Nephron (organoid): ENCODE measurements around the gene MRPL40.

Experiments used
- H3K27ac Mint-ChIP-seq, 3 experiments: 2 replicates each; pipeline ENCODE4 v1.8.0; 2020; ENCODE audit warnings: mixed read lengths in 3 of 3, mild to moderate bottlenecking in 2 of 3, moderate library complexity in 1 of 3
- H3K27me3 Mint-ChIP-seq: 2 replicates; pipeline ENCODE4 v1.8.0; 2021; ENCODE audit warnings: low read depth, mild to moderate bottlenecking, moderate library complexity, mixed read lengths
- H3K36me3 Mint-ChIP-seq: 2 replicates; pipeline ENCODE4 v1.8.0; 2020; ENCODE audit warnings: low read depth, mixed read lengths
- H3K4me1 Mint-ChIP-seq: 2 replicates; pipeline ENCODE4 v1.8.0; 2020; ENCODE audit warnings: mixed read lengths
- H3K4me3 Mint-ChIP-seq, 3 experiments: 2 replicates each; pipeline ENCODE4 v1.8.0; 2020; ENCODE audit warnings: mild to moderate bottlenecking in 3 of 3, mixed read lengths in 3 of 3, moderate library complexity in 2 of 3
- H3K9me3 Mint-ChIP-seq: 2 replicates; pipeline ENCODE4 v1.8.0; 2020; ENCODE audit warnings: mixed read lengths
- TF ChIP-seq, protein P1 (sequence below), 3 experiments: fragments of 200-600 bp; sonication (generic); IDR thresholded peaks; one replicate each; pipeline ENCODE4 v1.5.0; 2021; ENCODE audit warnings: antibody characterized with exemption in 3 of 3; ENCODE audit not compliant: unreplicated experiment in 3 of 3

MRPL40 gene

DNA sequence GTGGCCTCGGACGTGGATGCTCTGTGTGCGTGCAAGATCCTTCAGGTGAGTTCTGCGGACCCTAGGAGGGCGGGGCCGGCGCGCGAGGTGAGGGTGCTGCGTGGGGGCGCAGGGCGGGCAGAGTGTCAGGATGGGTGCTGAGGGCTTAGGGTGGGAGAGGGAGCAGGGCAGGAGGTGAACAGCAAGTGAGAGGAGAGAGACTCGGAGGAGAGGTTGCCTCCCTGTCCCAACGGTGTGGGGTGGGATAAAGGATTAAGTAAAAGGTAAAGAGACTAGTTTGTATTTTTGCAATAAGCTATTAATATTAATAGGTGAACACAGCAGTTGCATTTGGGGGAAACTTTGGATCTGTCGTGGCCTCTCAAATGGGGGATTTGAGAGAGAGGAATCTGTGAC lies 47.8 kb downstream of the MRPL40 start:
- Mint-ChIP-seq H3K27me3 (no peaks in the 10 kb centered on the region), H3K27ac (peak overlapping the region in 1 of 3 experiments; percentile 100), H3K9me3 (no peaks in the 10 kb centered on the region), H3K4me3 (peak overlapping the region; percentile 88 to 98 (median 91)), H3K4me1 (peaks cover 34% of the 10 kb centered on the region), H3K36me3 (peaks cover 12% of the 10 kb centered on the region)
- TF ChIP-seq, protein P1, sequence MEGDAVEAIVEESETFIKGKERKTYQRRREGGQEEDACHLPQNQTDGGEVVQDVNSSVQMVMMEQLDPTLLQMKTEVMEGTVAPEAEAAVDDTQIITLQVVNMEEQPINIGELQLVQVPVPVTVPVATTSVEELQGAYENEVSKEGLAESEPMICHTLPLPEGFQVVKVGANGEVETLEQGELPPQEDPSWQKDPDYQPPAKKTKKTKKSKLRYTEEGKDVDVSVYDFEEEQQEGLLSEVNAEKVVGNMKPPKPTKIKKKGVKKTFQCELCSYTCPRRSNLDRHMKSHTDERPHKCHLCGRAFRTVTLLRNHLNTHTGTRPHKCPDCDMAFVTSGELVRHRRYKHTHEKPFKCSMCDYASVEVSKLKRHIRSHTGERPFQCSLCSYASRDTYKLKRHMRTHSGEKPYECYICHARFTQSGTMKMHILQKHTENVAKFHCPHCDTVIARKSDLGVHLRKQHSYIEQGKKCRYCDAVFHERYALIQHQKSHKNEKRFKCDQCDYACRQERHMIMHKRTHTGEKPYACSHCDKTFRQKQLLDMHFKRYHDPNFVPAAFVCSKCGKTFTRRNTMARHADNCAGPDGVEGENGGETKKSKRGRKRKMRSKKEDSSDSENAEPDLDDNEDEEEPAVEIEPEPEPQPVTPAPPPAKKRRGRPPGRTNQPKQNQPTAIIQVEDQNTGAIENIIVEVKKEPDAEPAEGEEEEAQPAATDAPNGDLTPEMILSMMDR (IDR thresholded peaks at IDR 0.05; ENCODE audit: unreplicated experiment in 3 of 3), result no peak

DNA sequence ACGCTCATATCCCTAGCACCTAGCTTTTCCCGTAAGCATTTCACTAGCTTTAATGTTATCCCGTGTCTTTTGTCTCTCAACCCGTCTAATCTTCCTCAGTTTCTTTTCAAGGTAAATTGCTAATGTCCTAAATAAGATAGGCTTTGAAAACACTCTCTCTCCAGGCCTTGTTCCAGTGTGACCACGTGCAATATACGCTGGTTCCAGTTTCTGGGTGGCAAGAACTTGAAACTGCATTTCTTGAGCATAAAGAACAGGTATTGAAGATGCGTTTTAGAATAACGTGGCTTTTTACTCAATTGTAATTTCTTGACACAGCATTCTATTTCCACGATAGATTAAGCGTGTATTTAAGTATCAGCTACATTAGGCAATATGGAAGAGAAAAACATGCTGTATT lies 48.4 kb downstream of the MRPL40 start:
- no peaks in the 10 kb centered on the region for H3K27me3 Mint-ChIP-seq
- H3K9me3 Mint-ChIP-seq, result no peaks in the 10 kb centered on the region
- H3K36me3 Mint-ChIP-seq, result peaks cover 15% of the 10 kb centered on the region
- H3K4me1 Mint-ChIP-seq, result peaks cover 33% of the 10 kb centered on the region
- no peak overlapping the region for H3K27ac Mint-ChIP-seq
- TF ChIP-seq, protein P1 (IDR thresholded peaks at IDR 0.05; ENCODE audit: unreplicated experiment in 3 of 3), result no peak
- peak overlapping the region; percentile 88 to 98 (median 91) for H3K4me3 Mint-ChIP-seq

DNA sequence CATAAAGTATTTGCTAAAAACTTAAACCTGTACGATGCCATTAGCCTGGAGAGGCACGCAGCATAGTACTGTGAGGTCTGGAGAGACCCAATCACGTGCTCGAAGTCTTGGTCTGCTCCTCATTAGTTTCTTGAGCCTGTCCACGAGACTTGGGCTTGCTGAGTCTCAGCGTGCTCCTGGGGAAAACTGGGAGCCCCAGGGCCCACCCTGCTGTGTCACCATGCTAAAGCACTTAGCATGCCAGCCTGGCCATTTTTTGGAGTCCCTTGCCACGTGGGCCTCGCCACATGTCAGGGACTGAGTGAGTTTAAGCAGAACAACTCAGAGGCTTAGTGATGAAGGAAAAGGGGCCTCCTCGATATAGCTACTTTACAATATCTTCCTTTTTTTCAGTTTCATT lies 50.0 kb downstream of the MRPL40 start:
- TF ChIP-seq, protein P1 (IDR thresholded peaks at IDR 0.05; ENCODE audit: unreplicated experiment in 3 of 3), result no peak
- Mint-ChIP-seq H3K36me3 (peaks cover 19% of the 10 kb centered on the region), H3K4me3 (peak overlapping the region in 1 of 3 experiments; percentile 37), H3K27ac (no peak overlapping the region), H3K4me1 (peaks cover 25% of the 10 kb centered on the region), H3K27me3 (no peaks in the 10 kb centered on the region), H3K9me3 (no peaks in the 10 kb centered on the region)

DNA sequence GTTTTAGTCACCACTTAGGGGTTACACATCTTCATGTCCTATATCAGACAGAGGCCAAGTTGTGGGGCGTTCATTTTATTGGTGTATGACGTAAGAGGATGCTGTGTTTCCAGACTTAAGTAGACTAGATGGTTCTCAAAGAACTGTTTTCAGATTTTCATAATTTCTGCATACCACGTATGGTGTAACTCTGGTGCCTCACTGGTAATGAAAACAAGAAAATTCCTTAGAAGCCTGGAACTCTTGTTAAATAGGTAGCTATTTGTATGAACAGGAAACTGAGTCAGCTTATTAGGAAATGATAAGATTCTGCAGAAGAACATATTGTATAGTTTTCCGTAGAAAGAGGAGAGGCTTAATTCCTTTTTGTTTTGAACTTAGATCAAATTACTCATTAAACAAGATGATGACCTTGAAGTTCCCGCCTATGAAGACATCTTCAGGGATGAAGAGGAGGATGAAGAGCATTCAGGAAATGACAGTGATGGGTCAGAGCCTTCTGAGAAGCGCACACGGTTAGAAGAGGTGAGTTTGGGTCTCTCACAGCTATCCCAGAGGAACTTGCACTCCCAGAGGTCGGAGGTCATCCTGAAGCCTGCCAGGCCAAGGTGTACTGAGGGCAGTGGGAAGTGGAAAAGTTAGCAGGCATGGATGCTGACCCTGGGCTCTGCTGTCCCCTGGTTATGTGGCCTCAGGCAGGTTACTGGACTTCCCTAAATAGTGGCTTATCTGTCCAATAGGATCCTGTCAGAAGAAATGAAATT lies 51.3 kb downstream of the MRPL40 start:
- Mint-ChIP-seq H3K9me3 (no peaks in the 10 kb centered on the region), H3K4me3 (no peak overlapping the region), H3K27me3 (no peaks in the 10 kb centered on the region), H3K27ac (no peak overlapping the region), H3K4me1 (peaks cover 15% of the 10 kb centered on the region), H3K36me3 (peaks cover 19% of the 10 kb centered on the region)
- TF ChIP-seq, protein P1 (IDR thresholded peaks at IDR 0.05; ENCODE audit: unreplicated experiment in 3 of 3), result no peak
